Measurements from ENCODE around the gene CHKA. TPM values are rescaled to one million over a fixed set of nuclear protein-coding genes. Genes with fewer than 3 reads are reported as not detected.

The CHKA gene
- polyA plus RNA-seq, 1 donor (not counting 4 experiments of a cell fraction or from before 2014, with no cell fraction given): 7.1 TPM

DNA sequence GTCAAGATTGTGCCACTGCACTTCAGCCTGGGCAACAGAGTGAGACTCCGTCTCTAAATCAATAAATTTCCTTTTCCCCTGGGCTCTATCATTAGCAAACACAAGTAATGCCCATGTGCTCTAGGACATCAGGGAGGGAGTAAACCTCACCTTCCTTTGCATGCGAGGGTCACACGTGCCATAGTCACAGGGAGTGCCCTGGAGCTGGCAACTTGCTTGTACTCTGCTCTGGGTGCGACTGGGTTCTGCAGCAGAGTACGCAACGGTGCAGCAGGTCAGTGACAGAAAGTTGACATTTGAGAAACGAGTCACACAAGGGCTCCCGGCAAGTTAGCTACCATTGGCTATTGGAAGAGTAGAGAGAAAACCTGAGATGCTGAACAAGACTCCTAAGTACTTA, 32.6 kb upstream of the CHKA start:
- no peaks in the 10 kb centered on the region for H3K79me2 ChIP-seq (ENCODE audit: control insufficient read depth, insufficient read depth, low read length)
- TF ChIP-seq EZH2 (IDR thresholded peaks at IDR 0.05; ENCODE audit: low read length): no peak
- TF ChIP-seq, protein P1, sequence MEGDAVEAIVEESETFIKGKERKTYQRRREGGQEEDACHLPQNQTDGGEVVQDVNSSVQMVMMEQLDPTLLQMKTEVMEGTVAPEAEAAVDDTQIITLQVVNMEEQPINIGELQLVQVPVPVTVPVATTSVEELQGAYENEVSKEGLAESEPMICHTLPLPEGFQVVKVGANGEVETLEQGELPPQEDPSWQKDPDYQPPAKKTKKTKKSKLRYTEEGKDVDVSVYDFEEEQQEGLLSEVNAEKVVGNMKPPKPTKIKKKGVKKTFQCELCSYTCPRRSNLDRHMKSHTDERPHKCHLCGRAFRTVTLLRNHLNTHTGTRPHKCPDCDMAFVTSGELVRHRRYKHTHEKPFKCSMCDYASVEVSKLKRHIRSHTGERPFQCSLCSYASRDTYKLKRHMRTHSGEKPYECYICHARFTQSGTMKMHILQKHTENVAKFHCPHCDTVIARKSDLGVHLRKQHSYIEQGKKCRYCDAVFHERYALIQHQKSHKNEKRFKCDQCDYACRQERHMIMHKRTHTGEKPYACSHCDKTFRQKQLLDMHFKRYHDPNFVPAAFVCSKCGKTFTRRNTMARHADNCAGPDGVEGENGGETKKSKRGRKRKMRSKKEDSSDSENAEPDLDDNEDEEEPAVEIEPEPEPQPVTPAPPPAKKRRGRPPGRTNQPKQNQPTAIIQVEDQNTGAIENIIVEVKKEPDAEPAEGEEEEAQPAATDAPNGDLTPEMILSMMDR (optimal IDR thresholded peaks at IDR 0.05 in 1 of 3, IDR thresholded peaks at IDR 0.05 in 1 of 3, conservative IDR thresholded peaks at IDR 0.05 in 1 of 3; ENCODE audit: extremely low read depth in 1 of 3, insufficient read depth in 2 of 3, low read length in 3 of 3): no peak
- H3K4me3 ChIP-seq (ENCODE audit: control insufficient read depth in 2 of 3, extremely low read depth in 1 of 3, insufficient read depth in 2 of 3, low read depth in 1 of 3, low read length in 3 of 3): no peak overlapping the region
- DNase-seq (ENCODE audit: low read depth, low spot score): no peak
- H3K27ac ChIP-seq (ENCODE audit: control insufficient read depth, insufficient read depth, low read length): no peak overlapping the region
- H2AFZ ChIP-seq (ENCODE audit: control insufficient read depth, low read length): no peak overlapping the region
- peaks cover 3% of the 10 kb centered on the region for H3K4me1 ChIP-seq (ENCODE audit: control insufficient read depth, extremely low read depth, insufficient read depth, low read length)
- H3K27me3 ChIP-seq (ENCODE audit: control insufficient read depth, extremely low read depth, insufficient read depth, low read length): no peaks in the 10 kb centered on the region
- H3K9ac ChIP-seq (ENCODE audit: control insufficient read depth, extremely low read depth, insufficient read depth, low read length): no peak overlapping the region
- no peaks in the 10 kb centered on the region for H4K20me1 ChIP-seq (ENCODE audit: control insufficient read depth, extremely low read depth, insufficient read depth, low read length)
- H3K4me2 ChIP-seq (ENCODE audit: control insufficient read depth, extremely low read depth, insufficient read depth, low read depth, low read length): no peak overlapping the region
- peaks cover 0 to 4% of the 10 kb centered on the region in 2 experiments for H3K36me3 ChIP-seq (ENCODE audit: control insufficient read depth in 2 of 2, extremely low read depth in 1 of 2, insufficient read depth in 2 of 2, low read length in 2 of 2)
- H3K9me3 ChIP-seq (ENCODE audit: control insufficient read depth, low read depth, low read length): no peaks in the 10 kb centered on the region
- no peaks in the 10 kb centered on the region for H3K9me1 ChIP-seq (ENCODE audit: control insufficient read depth, extremely low read depth, insufficient read depth, low read length)
- no peak for FAIRE-seq
- dilution Hi-C loops (cut with MboI; ENCODE audit: extremely low pct_ligation_motif_present, low sequenced_read_pairs): no loop called here

DNA sequence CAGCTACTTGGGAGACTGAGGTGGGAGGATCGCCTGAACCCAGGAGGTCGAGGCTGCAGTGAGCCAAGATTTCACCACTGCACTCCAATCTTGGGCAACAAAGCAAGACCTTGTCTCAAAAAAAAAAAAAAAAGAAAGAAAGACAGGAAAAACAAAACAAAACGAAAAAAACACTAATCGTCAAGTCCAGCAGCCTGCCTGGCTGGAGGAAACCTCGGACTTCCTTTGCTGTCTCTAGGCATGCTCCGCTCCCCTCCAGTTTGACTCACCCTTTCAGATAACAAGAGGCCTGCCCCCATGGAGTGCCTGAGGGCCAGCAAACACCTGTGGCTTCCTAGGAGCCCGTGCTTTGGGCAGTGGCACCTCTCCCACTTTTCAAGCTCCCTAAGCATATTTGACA, 28.8 kb upstream of the CHKA start:
- Histone ChIP-seq H3K27me3 (ENCODE audit: control insufficient read depth, extremely low read depth, insufficient read depth, low read length) (no peaks in the 10 kb centered on the region), H3K4me1 (ENCODE audit: control insufficient read depth, extremely low read depth, insufficient read depth, low read length) (peaks cover 3% of the 10 kb centered on the region), H3K4me2 (ENCODE audit: control insufficient read depth, extremely low read depth, insufficient read depth, low read depth, low read length) (no peak overlapping the region), H2AFZ (ENCODE audit: control insufficient read depth, low read length) (no peak overlapping the region), H3K79me2 (ENCODE audit: control insufficient read depth, insufficient read depth, low read length) (no peaks in the 10 kb centered on the region), H3K9ac (ENCODE audit: control insufficient read depth, extremely low read depth, insufficient read depth, low read length) (no peak overlapping the region), H3K9me3 (ENCODE audit: control insufficient read depth, low read depth, low read length) (no peaks in the 10 kb centered on the region), H3K36me3 (ENCODE audit: control insufficient read depth in 2 of 2, extremely low read depth in 1 of 2, insufficient read depth in 2 of 2, low read length in 2 of 2) (no peaks in the 10 kb centered on the region), H3K27ac (ENCODE audit: control insufficient read depth, insufficient read depth, low read length) (no peak overlapping the region), H4K20me1 (ENCODE audit: control insufficient read depth, extremely low read depth, insufficient read depth, low read length) (no peaks in the 10 kb centered on the region), H3K4me3 (ENCODE audit: control insufficient read depth in 2 of 3, extremely low read depth in 1 of 3, insufficient read depth in 2 of 3, low read depth in 1 of 3, low read length in 3 of 3) (no peak overlapping the region), H3K9me1 (ENCODE audit: control insufficient read depth, extremely low read depth, insufficient read depth, low read length) (no peaks in the 10 kb centered on the region)
- TF ChIP-seq, protein P1 (optimal IDR thresholded peaks at IDR 0.05 in 1 of 3, IDR thresholded peaks at IDR 0.05 in 1 of 3, conservative IDR thresholded peaks at IDR 0.05 in 1 of 3; ENCODE audit: extremely low read depth in 1 of 3, insufficient read depth in 2 of 3, low read length in 3 of 3): no peak
- TF ChIP-seq EZH2 (IDR thresholded peaks at IDR 0.05; ENCODE audit: low read length): no peak
- DNase-seq (ENCODE audit: low read depth, low spot score) (peak; percentile 7), FAIRE-seq (no peak)
- dilution Hi-C loops (cut with MboI; ENCODE audit: extremely low pct_ligation_motif_present, low sequenced_read_pairs): no loop called here
